Chondrocyte (in vitro differentiated cells): ENCODE results near the gene RAD51B. TPM values are rescaled to one million over a fixed set of nuclear protein-coding genes. Genes with fewer than 3 reads are reported as not detected.
"Not testable (repeated sequence)": the region's sequence is repeated elsewhere in the genome, so short reads cannot be mapped to it uniquely, and the experiment has no call there.

Source experiments
- DNase-seq: peaks from one replicate; pipeline ENCODE4 v3.0.0; 2021; ENCODE audit warnings: mixed read lengths, low spot score
- H3K27ac Mint-ChIP-seq: one replicate; pipeline ENCODE4 v1.8.0; 2021; ENCODE audit warnings: mild to moderate bottlenecking, moderate library complexity, mixed read lengths; ENCODE audit not compliant: unreplicated experiment
- H3K27me3 Mint-ChIP-seq: 2 replicates; pipeline ENCODE4 v1.8.0; 2021; ENCODE audit warnings: low read depth, mixed read lengths
- H3K36me3 Mint-ChIP-seq: 2 replicates; pipeline ENCODE4 v1.8.0; 2021; ENCODE audit warnings: low read depth, mixed read lengths
- H3K4me1 Mint-ChIP-seq: 2 replicates; pipeline ENCODE4 v1.8.0; 2021; ENCODE audit warnings: low read depth, mild to moderate bottlenecking, mixed read lengths
- H3K4me3 Mint-ChIP-seq: one replicate; pipeline ENCODE4 v1.8.0; 2021; ENCODE audit warnings: mild to moderate bottlenecking, moderate library complexity, mixed read lengths; ENCODE audit not compliant: unreplicated experiment
- H3K9me3 Mint-ChIP-seq: 2 replicates; pipeline ENCODE4 v1.8.0; 2021; ENCODE audit warnings: low read depth, mixed read lengths
- CTCF ChIP-seq: fragments of 200-600 bp; sonication (generic); IDR thresholded peaks from 2 replicates; pipeline ENCODE4 v1.5.0; 2021; ENCODE audit warnings: antibody characterized with exemption, mild to moderate bottlenecking, moderate library complexity
- total RNA-seq: library from RNA; stranded (reverse); gene quantifications from 3 replicates; pipeline ENCODE4 v1.2.1, GENCODE V29; 2021

The RAD51B gene
- total RNA-seq, 1 donor from 2014 or later, result 8.2 TPM

- H3K4me1 Mint-ChIP-seq, result peaks cover 6% of the 10 kb centered on the region
- no peaks in the 10 kb centered on the region for H3K36me3 Mint-ChIP-seq
- no peak for DNase-seq
- H3K9me3 Mint-ChIP-seq, result no peaks in the 10 kb centered on the region
- no peak overlapping the region for H3K27ac Mint-ChIP-seq
- H3K27me3 Mint-ChIP-seq, result no peaks in the 10 kb centered on the region
- TF ChIP-seq CTCF, result no peak
- H3K4me3 Mint-ChIP-seq, result no peak overlapping the region
Observed at GRCh38 chr14:68283378-68284123, 464.0 kb downstream of the RAD51B start.

GRCh38 chr14:68284333-68284732 lies 464.8 kb downstream of the RAD51B start:
- DNase-seq, result no peak

GRCh38 chr14:68284834-68285233 lies 465.3 kb downstream of the RAD51B start:
- no peaks in the 10 kb centered on the region for H3K9me3 Mint-ChIP-seq
- no peak overlapping the region for H3K27ac Mint-ChIP-seq
- TF ChIP-seq CTCF, result no peak
- no peak for DNase-seq
- no peak overlapping the region for H3K4me3 Mint-ChIP-seq
- no peaks in the 10 kb centered on the region for H3K27me3 Mint-ChIP-seq
- H3K4me1 Mint-ChIP-seq, result no peaks in the 10 kb centered on the region
- no peaks in the 10 kb centered on the region for H3K36me3 Mint-ChIP-seq

More at GRCh38 chr14:68284333-68284732, 464.8 kb downstream of the RAD51B start:
- TF ChIP-seq CTCF, result no peak
- Mint-ChIP-seq H3K4me1 (no peaks in the 10 kb centered on the region), H3K9me3 (no peaks in the 10 kb centered on the region), H3K27me3 (no peaks in the 10 kb centered on the region), H3K4me3 (no peak overlapping the region), H3K36me3 (no peaks in the 10 kb centered on the region), H3K27ac (no peak overlapping the region)

DNA sequence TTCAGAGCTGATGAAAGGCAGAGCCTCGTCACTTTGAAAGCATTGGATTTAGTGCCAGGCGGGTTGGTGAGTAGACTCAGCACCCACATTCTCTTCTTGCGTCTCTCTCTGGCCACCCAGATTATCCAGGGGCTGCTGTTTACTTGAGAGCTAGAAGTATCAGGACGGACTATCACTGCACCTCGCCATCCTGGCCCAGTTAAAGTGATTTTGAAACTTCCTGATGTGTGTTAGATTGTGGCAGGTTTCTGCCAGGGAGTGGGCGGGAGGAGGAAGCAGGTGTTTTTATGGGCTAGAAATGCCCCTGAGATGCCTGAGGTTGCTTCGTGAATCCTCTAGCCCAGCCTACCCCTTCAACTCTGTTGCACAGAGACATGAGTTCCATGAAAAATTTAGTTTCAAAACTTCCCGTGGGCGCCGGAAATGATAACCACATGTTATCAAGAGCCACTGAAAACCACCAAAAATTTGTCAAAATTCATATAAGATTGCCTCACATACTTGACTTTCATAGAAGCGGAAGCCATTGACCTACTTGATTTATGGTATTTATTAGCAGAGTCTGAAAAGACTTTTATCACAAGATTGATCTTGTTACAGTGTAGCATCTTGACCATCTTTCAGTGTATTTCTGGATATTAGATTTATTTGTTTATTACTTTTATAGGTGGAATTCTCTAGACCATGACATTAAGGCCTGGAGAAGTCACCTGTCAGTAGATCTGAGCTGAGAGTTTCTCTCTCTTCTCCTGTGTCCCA lies 466.0 kb downstream of the RAD51B start:
- Mint-ChIP-seq H3K36me3 (no peaks in the 10 kb centered on the region), H3K27me3 (no peaks in the 10 kb centered on the region), H3K9me3 (no peaks in the 10 kb centered on the region), H3K27ac (no peak overlapping the region), H3K4me3 (no peak overlapping the region), H3K4me1 (no peaks in the 10 kb centered on the region)
- no peak for DNase-seq
- TF ChIP-seq CTCF, result no peak

DNA sequence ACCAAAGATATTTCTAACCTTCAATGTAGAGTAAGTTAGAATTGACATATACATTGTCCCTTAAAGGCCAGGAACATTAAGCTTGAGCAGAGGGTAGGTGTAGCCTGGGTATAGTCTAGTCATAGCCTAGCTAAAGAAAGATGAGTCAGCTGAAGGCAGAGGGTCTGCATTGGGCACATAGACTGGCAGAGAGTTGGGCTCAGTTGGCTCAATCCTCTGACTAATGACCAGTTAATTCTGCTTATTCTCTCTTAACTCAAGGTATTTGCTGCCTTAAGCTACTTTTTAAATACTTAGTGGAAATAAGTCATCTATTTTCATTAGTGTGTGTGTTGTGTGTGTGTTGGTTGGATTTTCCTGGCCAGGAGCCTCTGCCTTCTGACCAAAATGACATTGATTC lies 467.1 kb downstream of the RAD51B start:
- DNase-seq, result no peak

DNA sequence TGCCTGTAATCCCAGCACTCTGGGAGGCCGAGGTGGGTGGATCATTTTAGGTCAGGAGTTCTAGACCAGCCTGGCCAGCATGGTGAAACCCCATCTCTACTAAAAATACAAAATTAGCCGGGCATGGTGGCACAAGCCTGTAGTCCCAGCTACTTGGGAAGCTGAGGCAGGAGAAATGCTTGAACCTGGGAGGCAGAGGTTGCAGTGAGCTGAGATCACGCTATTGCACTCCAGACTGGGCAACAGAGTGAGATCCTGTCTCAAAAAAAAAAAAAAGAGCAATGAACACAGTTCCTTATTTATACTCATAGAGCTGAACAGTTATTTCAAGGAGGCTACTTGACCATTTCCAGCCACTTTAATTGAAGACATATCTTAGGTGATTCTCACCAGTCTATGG lies 469.9 kb downstream of the RAD51B start:
- not testable (repeated sequence) for H3K27ac Mint-ChIP-seq, H3K4me3 Mint-ChIP-seq, H3K27me3 Mint-ChIP-seq, H3K4me1 Mint-ChIP-seq, H3K36me3 Mint-ChIP-seq, H3K9me3 Mint-ChIP-seq, DNase-seq

More for the DNA sequence above, 467.1 kb downstream of the RAD51B start:
- Mint-ChIP-seq H3K4me1 (no peaks in the 10 kb centered on the region), H3K27me3 (no peaks in the 10 kb centered on the region), H3K27ac (no peak overlapping the region), H3K9me3 (no peaks in the 10 kb centered on the region), H3K36me3 (no peaks in the 10 kb centered on the region), H3K4me3 (no peak overlapping the region)
- no peak for TF ChIP-seq CTCF
